Hepatocyte (in vitro differentiated cells): ENCODE data around the gene OPCML. TPM values are rescaled to one million over a fixed set of nuclear protein-coding genes. Genes with fewer than 3 reads are reported as not detected.

Source experiments
- DNase-seq: peaks from one replicate; pipeline ENCODE4 v3.0.0-alpha.2; 2016; ENCODE audit warnings: low spot score
- H2AFZ ChIP-seq: fragments of 200-600 bp; sonication (generic); 2 replicates; pipeline ENCODE4 v1.6.0; 2016; ENCODE audit warnings: antibody characterized with exemption, mild to moderate bottlenecking
- H3K27ac ChIP-seq: fragments of 200-600 bp; sonication (generic); 2 replicates; pipeline ENCODE4 v1.5.1; 2016; ENCODE audit warnings: mild to moderate bottlenecking
- H3K27me3 ChIP-seq: fragments of 200-600 bp; sonication (generic); 2 replicates; pipeline ENCODE4 v1.6.1; 2016
- H3K36me3 ChIP-seq: fragments of 200-600 bp; sonication (generic); replicated peaks from 2 replicates; pipeline ENCODE4 v1.5.1; 2016; ENCODE audit warnings: low read depth; ENCODE audit not compliant: insufficient read depth
- H3K4me1 ChIP-seq: fragments of 200-600 bp; sonication (generic); 2 replicates; pipeline ENCODE4 v1.5.1; 2016; ENCODE audit warnings: mild to moderate bottlenecking, moderate library complexity; ENCODE audit not compliant: insufficient read depth
- H3K4me2 ChIP-seq: fragments of 200-600 bp; sonication (generic); 2 replicates; pipeline ENCODE4 v1.6.0; 2016
- H3K4me3 ChIP-seq: fragments of 200-600 bp; sonication (generic); 2 replicates; pipeline ENCODE4 v1.5.1; 2016; ENCODE audit warnings: mild to moderate bottlenecking
- H3K79me2 ChIP-seq: fragments of 200-600 bp; sonication (generic); 2 replicates; pipeline ENCODE4 v1.6.0; 2017; ENCODE audit warnings: mild to moderate bottlenecking
- H3K9me2 ChIP-seq: fragments of 200-600 bp; sonication (generic); replicated peaks from 2 replicates; pipeline ENCODE4 v1.6.0; 2017; ENCODE audit warnings: mild to moderate bottlenecking; ENCODE audit not compliant: insufficient read depth
- H3K9me3 ChIP-seq: fragments of 200-600 bp; sonication (generic); 2 replicates; pipeline ENCODE4 v1.5.1; 2016; ENCODE audit warnings: low read depth, mild to moderate bottlenecking
- H4K20me1 ChIP-seq: fragments of 200-600 bp; sonication (generic); 2 replicates; pipeline ENCODE4 v1.6.0; 2016; ENCODE audit warnings: mild to moderate bottlenecking; ENCODE audit not compliant: insufficient read depth, poor library complexity, severe bottlenecking
- EZH2 ChIP-seq: fragments of 200-600 bp; sonication (generic); IDR thresholded peaks from 2 replicates; pipeline ENCODE4 v1.6.1; 2016; ENCODE audit warnings: antibody characterized with exemption, mild to moderate bottlenecking, borderline replicate concordance
- EZH2phosphoT487 ChIP-seq: fragments of 200-600 bp; sonication (generic); IDR thresholded peaks from one replicate; pipeline ENCODE4 v1.6.1; 2018; ENCODE audit warnings: antibody characterized with exemption, mild to moderate bottlenecking, low read depth, moderate library complexity; ENCODE audit not compliant: unreplicated experiment, severe bottlenecking
- WGBS: methylation state at CpG from one replicate; pipeline ENCODE4 v1.1.6; 2016; ENCODE audit warnings: low lambda C conversion rate; ENCODE audit errors: missing lambda C conversion rate; 5-methylcytosine and 5-hydroxymethylcytosine counted together
- polyA plus RNA-seq: library from polyadenylated mRNA; unstranded; fragments of >200 nt; fragmentation: Nextera tagmentation; extraction: Ambion mirVana; gene quantifications from 2 replicates; pipeline ENCODE4 v1.2.1, GENCODE V29; 2016
- total RNA-seq: library from RNA; depleted of rRNA; stranded (reverse); fragments of >200 nt; gene quantifications from 2 replicates; pipeline ENCODE4 v1.2.3, GENCODE V29; 2014
- TF ChIP-seq, protein P1 (sequence below): fragments of 200-600 bp; sonication (generic); IDR thresholded peaks from 2 replicates; pipeline ENCODE4 v1.5.1; 2016; ENCODE audit warnings: antibody characterized with exemption, mild to moderate bottlenecking; ENCODE audit not compliant: poor library complexity

OPCML gene
- total and polyA plus RNA-seq, 2 experiments from 2014 or later = 0.37 to 0.98 TPM

GRCh38 chr11:132744771-132745170 lies 787.5 kb downstream of the OPCML start:
- no peak overlapping the region for H2AFZ ChIP-seq

GRCh38 chr11:132743601-132744000 lies 788.7 kb downstream of the OPCML start:
- Histone ChIP-seq H2AFZ (no peak overlapping the region), H3K27me3 (no peaks in the 10 kb centered on the region), H3K4me3 (no peak overlapping the region), H3K4me1 (no peaks in the 10 kb centered on the region), H4K20me1 (no peaks in the 10 kb centered on the region), H3K27ac (no peak overlapping the region), H3K79me2 (no peaks in the 10 kb centered on the region), H3K4me2 (no peak overlapping the region), H3K36me3 (no peaks in the 10 kb centered on the region), H3K9me2 (no peaks in the 10 kb centered on the region), H3K9me3 (no peaks in the 10 kb centered on the region)
- DNase-seq = no peak
- 94% methylated on average over 4 of the region's 4 CpGs for whole genome bisulfite sequencing
- TF ChIP-seq EZH2phosphoT487 = no peak
- TF ChIP-seq, protein P1, sequence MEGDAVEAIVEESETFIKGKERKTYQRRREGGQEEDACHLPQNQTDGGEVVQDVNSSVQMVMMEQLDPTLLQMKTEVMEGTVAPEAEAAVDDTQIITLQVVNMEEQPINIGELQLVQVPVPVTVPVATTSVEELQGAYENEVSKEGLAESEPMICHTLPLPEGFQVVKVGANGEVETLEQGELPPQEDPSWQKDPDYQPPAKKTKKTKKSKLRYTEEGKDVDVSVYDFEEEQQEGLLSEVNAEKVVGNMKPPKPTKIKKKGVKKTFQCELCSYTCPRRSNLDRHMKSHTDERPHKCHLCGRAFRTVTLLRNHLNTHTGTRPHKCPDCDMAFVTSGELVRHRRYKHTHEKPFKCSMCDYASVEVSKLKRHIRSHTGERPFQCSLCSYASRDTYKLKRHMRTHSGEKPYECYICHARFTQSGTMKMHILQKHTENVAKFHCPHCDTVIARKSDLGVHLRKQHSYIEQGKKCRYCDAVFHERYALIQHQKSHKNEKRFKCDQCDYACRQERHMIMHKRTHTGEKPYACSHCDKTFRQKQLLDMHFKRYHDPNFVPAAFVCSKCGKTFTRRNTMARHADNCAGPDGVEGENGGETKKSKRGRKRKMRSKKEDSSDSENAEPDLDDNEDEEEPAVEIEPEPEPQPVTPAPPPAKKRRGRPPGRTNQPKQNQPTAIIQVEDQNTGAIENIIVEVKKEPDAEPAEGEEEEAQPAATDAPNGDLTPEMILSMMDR = no peak
- TF ChIP-seq EZH2 = no peak

More at GRCh38 chr11:132744771-132745170, 787.5 kb downstream of the OPCML start:
- no peak overlapping the region for H3K27ac ChIP-seq
- no peaks in the 10 kb centered on the region for H3K4me1 ChIP-seq
- 78% methylated on average over 8 of the region's 8 CpGs for WGBS
- DNase-seq = no peak
- no peaks in the 10 kb centered on the region for H3K79me2 ChIP-seq
- no peak for TF ChIP-seq EZH2phosphoT487
- TF ChIP-seq, protein P1 = no peak
- no peak for TF ChIP-seq EZH2
- no peak overlapping the region for H3K4me3 ChIP-seq
- H3K9me3 ChIP-seq = no peaks in the 10 kb centered on the region
- H3K27me3 ChIP-seq = no peaks in the 10 kb centered on the region
- H4K20me1 ChIP-seq = no peaks in the 10 kb centered on the region
- no peaks in the 10 kb centered on the region for H3K9me2 ChIP-seq
- H3K36me3 ChIP-seq = no peaks in the 10 kb centered on the region
- no peak overlapping the region for H3K4me2 ChIP-seq

DNA sequence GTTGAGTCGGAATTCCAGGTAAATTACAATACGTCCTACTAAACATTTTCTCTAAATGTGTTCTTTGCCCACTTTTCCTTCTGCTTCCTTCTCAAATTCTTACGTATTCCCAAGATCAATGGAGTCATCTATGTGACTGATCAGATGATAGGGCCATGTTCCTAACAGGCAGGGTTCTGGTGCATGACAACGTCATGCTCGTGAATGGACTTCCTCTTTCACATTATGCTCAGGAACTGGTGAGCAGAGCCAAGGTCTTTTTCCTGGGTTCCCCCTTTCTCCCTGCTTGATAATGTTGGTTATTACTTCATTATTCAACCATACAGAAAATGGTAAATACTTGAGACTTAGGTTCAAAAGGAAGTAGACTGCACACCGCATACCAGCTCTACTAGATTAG lies 789.4 kb downstream of the OPCML start:
- Histone ChIP-seq H3K27me3 (no peaks in the 10 kb centered on the region), H4K20me1 (no peaks in the 10 kb centered on the region), H3K27ac (no peak overlapping the region), H2AFZ (no peak overlapping the region), H3K36me3 (no peaks in the 10 kb centered on the region), H3K9me3 (no peaks in the 10 kb centered on the region), H3K9me2 (no peaks in the 10 kb centered on the region), H3K4me1 (no peaks in the 10 kb centered on the region), H3K4me3 (no peak overlapping the region), H3K4me2 (no peak overlapping the region), H3K79me2 (no peaks in the 10 kb centered on the region)
- WGBS = 93% methylated on average over 6 of the region's 6 CpGs
- TF ChIP-seq EZH2phosphoT487 = no peak
- no peak for DNase-seq

DNA sequence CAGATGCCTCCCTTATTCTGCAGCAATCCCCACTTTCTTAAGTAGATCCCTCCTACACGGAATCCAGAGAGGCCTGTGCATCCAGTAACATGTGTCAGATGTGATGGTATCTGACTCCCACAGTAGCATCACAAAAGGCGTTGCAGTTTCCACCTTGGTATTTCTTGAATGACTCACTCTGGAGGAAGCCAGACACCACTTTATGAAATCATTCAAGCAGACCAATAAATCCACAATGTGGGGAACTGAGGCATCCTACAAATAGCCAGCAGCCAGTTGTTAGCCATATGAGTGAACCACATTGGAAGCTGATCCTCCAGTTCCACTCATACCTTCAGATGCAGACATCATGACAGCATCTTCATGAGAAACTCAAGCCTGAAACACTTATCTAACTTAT lies 798.1 kb downstream of the OPCML start:
- no peaks in the 10 kb centered on the region for H4K20me1 ChIP-seq
- H3K9me3 ChIP-seq = no peaks in the 10 kb centered on the region
- no peaks in the 10 kb centered on the region for H3K27me3 ChIP-seq
- WGBS = 86% methylated on average over 2 of the region's 2 CpGs
- no peak overlapping the region for H3K27ac ChIP-seq
- no peak overlapping the region for H3K4me2 ChIP-seq
- H3K9me2 ChIP-seq = no peaks in the 10 kb centered on the region
- no peak overlapping the region for H3K4me3 ChIP-seq
- DNase-seq = no peak
- H3K4me1 ChIP-seq = no peaks in the 10 kb centered on the region
- TF ChIP-seq, protein P1 = no peak
- TF ChIP-seq EZH2 (no peak), EZH2phosphoT487 (no peak)
- H3K79me2 ChIP-seq = no peaks in the 10 kb centered on the region
- H2AFZ ChIP-seq = no peak overlapping the region
- no peaks in the 10 kb centered on the region for H3K36me3 ChIP-seq
